ENCODE results near the gene SHISA7.

DNA sequence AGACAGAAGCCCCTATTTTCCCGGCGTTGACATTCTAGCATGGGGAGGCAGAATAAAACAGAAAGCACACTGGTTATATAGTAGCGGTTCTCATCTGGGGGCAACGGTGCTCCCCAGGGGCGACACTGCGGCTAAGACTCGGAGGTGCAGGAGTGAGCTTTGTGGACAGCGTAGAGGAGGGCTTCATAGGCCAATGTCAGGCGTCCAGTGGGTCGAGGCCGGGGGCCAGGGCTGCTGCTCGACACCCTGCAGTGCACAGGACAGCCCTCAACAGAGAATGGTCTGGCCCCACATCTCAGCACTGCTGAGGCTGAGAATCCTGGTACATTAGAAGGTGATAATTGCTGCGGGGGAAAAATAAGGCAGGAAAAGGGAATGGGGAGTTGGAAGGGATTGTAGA, 34.8 kb upstream of the SHISA7 start:
- no peak for TF ChIP-seq CTCF (IDR thresholded peaks at IDR 0.05)
- no peak for TF ChIP-seq EP300 (IDR thresholded peaks at IDR 0.05)
- TF ChIP-seq POLR2AphosphoS5 (IDR thresholded peaks at IDR 0.05), result no peak

Data from esophagus muscularis mucosa (tissue), 4 donors.